Panc1 (cell line): Measurements from ENCODE around the gene NSMF. TPM values are rescaled to one million over a fixed set of nuclear protein-coding genes. Genes with fewer than 3 reads are reported as not detected.

Experiments
- ATAC-seq: fragments of 200-7000 bp; cut with Tn5 transposase; 2 replicates; pipeline ENCODE4 v1.9.1; 2020; ENCODE audit warnings: mild to moderate bottlenecking, moderate library complexity
- BruUV-seq: library from RNA; stranded (reverse); fragments of 400-500 nt; replicated peaks from 2 replicates; lab custom pipeline; 2021; lab: Mats Ljungman, UMichigan
- CTCF ChIA-PET: fragments of 300-600 bp; sonication (Branson Sonifier 250); formaldehyde crosslinking; loops from one replicate; lab custom pipeline; 2022; ENCODE audit warnings: antibody characterized with exemption; lab: Charles Lee
- POLR2A ChIA-PET: fragments of 300-600 bp; sonication (Branson Sonifier 250); formaldehyde crosslinking; loops from one replicate; lab custom pipeline; 2022; ENCODE audit warnings: antibody characterized with exemption; lab: Charles Lee
- DNase-seq: peaks from one replicate; pipeline ENCODE4 v3.0.0-alpha.2; 2010; ENCODE audit warnings: low read depth, low spot score
- H3K27ac ChIP-seq: 2 replicates; pipeline ENCODE4 v1.5.1; 2011; ENCODE audit warnings: mild to moderate bottlenecking, low read length, inconsistent platforms
- H3K27me3 ChIP-seq: fragments of 200-500 bp; sonication (Bioruptor generic); 2 replicates; pipeline ENCODE4 v1.6.0; 2014; ENCODE audit warnings: low read length, inconsistent platforms; ENCODE audit not compliant: control insufficient read depth, insufficient read depth
- H3K36me3 ChIP-seq: fragments of 200-500 bp; sonication (Bioruptor generic); 2 replicates; pipeline ENCODE4 v1.5.1; 2014; ENCODE audit warnings: inconsistent platforms, mild to moderate bottlenecking, low read length, moderate library complexity; ENCODE audit not compliant: control insufficient read depth, insufficient read depth
- H3K4me1 ChIP-seq: 2 replicates; pipeline ENCODE4 v1.5.1; 2011; ENCODE audit warnings: inconsistent platforms, mild to moderate bottlenecking, low read length, moderate library complexity; ENCODE audit not compliant: control insufficient read depth, insufficient read depth
- H3K4me3 ChIP-seq, 2 experiments: 2 replicates each; pipeline ENCODE4 v1.5.1; 2011 to 2012; ENCODE audit warnings: low read depth in 2 of 2, low read length in 2 of 2, mild to moderate bottlenecking in 2 of 2, inconsistent platforms in 1 of 2, moderate library complexity in 1 of 2
- H3K9me3 ChIP-seq: fragments of 200-500 bp; sonication (Bioruptor generic); 2 replicates; pipeline ENCODE4 v1.5.1; 2014; ENCODE audit warnings: low read depth, mild to moderate bottlenecking, inconsistent platforms, low read length, moderate library complexity; ENCODE audit not compliant: control insufficient read depth, insufficient read depth
- CTCF ChIP-seq: fragments of 450-650 bp; IDR thresholded peaks from 2 replicates; pipeline ENCODE4 v1.5.1; 2017; ENCODE audit warnings: mild to moderate bottlenecking
- POLR2AphosphoS5 ChIP-seq: IDR thresholded peaks from 2 replicates; pipeline ENCODE4 v1.6.1; 2012; ENCODE audit warnings: mild to moderate bottlenecking, low read depth, low read length, moderate library complexity
- REST ChIP-seq, 2 experiments: IDR thresholded peaks; 2 replicates each; pipeline ENCODE4 v1.6.1; 2011 to 2012; ENCODE audit warnings: low read depth in 2 of 2, control low read depth in 1 of 2, low read length in 1 of 2, mild to moderate bottlenecking in 1 of 2, moderate library complexity in 1 of 2; ENCODE audit not compliant: insufficient read depth in 1 of 2
- SIN3A ChIP-seq: IDR thresholded peaks from 2 replicates; pipeline ENCODE4 v1.6.1; 2012; ENCODE audit warnings: low read depth, mild to moderate bottlenecking, low read length, moderate library complexity, borderline replicate concordance; ENCODE audit not compliant: insufficient read depth
- TCF7L2 ChIP-seq: IDR thresholded peaks from 2 replicates; pipeline ENCODE4 v1.6.1; 2011; ENCODE audit warnings: mild to moderate bottlenecking, low read depth, low read length, inconsistent platforms
- in situ Hi-C: cut with HindIII; loops from 2 replicates; pipeline ENCODE4 v1.10.0; 2016; ENCODE audit warnings: low sequenced_read_pairs, low pct_unique_long_range_greater_than_20kb
- intact Hi-C: fragments of 100-400 bp; cut with micrococcal nuclease; formaldehyde crosslinking; loops from one replicate; pipeline ENCODE4 v1.10.0; 2022; ENCODE audit not compliant: unreplicated experiment
- total RNA-seq: library from RNA; stranded (reverse); gene quantifications from one replicate; pipeline ENCODE4 v1.2.1, GENCODE V29; 2021; ENCODE audit not compliant: unreplicated experiment

NSMF gene
- total RNA-seq, 1 experiment from 2014 or later: 40.0 TPM

GRCh38 chr9:137448602-137448962 is 10.6 kb downstream of the NSMF start:
- in situ Hi-C loops: no loop called here

GRCh38 chr9:137447722-137448601 is 11.2 kb downstream of the NSMF start:
- Histone ChIP-seq H3K4me1 (peaks cover 9% of the 10 kb centered on the region), H3K36me3 (no peaks in the 10 kb centered on the region), H3K27me3 (no peaks in the 10 kb centered on the region), H3K27ac (no peak overlapping the region), H3K4me3 (no peak overlapping the region), H3K9me3 (no peaks in the 10 kb centered on the region)
- in situ Hi-C loops (no loop called here), intact Hi-C loops (no loop called here)
- CTCF ChIA-PET: no interaction called here
- POLR2A ChIA-PET: no interaction called here
- ATAC-seq: peak; percentile 25; the same call in 1 of the 2 replicates
- no peak for TF ChIP-seq TCF7L2
- TF ChIP-seq POLR2AphosphoS5: no peak
- no peak for TF ChIP-seq REST (IDR thresholded peaks at IDR 0.05; ENCODE audit: insufficient read depth in 1 of 2, low read depth in 2 of 2, low read length in 1 of 2)
- no peak for TF ChIP-seq SIN3A
- DNase-seq: no peak
- TSS peak; percentile 69 for BruUV-seq

More at GRCh38 chr9:137448602-137448962, 10.6 kb downstream of the NSMF start:
- H3K27me3 ChIP-seq: no peaks in the 10 kb centered on the region
- TF ChIP-seq TCF7L2: no peak
- no peak for TF ChIP-seq CTCF
- no peak for TF ChIP-seq POLR2AphosphoS5
- TF ChIP-seq SIN3A: no peak
- no peak for TF ChIP-seq REST (IDR thresholded peaks at IDR 0.05; ENCODE audit: insufficient read depth in 1 of 2, low read depth in 2 of 2, low read length in 1 of 2)
- no TSS peak for BruUV-seq
- DNase-seq: no peak
- H3K27ac ChIP-seq: no peak overlapping the region
- no peak for ATAC-seq
- H3K9me3 ChIP-seq: no peaks in the 10 kb centered on the region
- H3K4me3 ChIP-seq: no peak overlapping the region
- no peaks in the 10 kb centered on the region for H3K36me3 ChIP-seq
- intact Hi-C loops: no loop called here
- CTCF ChIA-PET: no interaction called here
- POLR2A ChIA-PET: no interaction called here
- peaks cover 9% of the 10 kb centered on the region for H3K4me1 ChIP-seq
